Measurements from ENCODE around the gene CCP110.

CCP110 gene

DNA sequence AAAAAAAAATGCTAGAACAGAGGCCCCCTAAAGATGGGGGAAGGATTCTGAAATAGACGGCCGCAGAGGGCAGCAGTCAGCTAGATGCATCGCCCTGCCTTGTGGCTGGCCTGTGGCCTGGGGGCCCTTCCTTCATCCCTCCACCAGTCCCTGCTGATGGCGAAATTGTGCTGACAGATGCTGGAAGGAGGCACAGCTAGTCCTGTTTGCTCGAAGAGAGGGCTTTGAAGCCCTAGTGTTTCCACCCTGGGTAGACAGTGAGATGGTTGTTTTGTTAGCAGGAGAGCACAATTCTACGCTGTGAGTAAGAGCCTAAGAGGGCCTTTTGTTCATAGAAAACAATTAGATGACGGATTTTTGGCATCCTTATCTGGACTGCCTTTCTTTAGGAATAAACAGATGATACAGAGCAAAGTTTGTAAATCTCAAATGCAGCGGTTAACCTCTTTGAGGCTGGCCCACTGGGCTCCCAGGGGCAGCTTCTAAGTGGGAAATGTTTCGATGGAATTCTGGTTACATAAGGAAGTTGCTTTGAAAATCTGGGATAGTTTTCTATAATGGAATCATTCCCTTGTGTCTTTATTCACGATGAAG lies 54.7 kb downstream of the CCP110 start:
- TF ChIP-seq, protein P1, sequence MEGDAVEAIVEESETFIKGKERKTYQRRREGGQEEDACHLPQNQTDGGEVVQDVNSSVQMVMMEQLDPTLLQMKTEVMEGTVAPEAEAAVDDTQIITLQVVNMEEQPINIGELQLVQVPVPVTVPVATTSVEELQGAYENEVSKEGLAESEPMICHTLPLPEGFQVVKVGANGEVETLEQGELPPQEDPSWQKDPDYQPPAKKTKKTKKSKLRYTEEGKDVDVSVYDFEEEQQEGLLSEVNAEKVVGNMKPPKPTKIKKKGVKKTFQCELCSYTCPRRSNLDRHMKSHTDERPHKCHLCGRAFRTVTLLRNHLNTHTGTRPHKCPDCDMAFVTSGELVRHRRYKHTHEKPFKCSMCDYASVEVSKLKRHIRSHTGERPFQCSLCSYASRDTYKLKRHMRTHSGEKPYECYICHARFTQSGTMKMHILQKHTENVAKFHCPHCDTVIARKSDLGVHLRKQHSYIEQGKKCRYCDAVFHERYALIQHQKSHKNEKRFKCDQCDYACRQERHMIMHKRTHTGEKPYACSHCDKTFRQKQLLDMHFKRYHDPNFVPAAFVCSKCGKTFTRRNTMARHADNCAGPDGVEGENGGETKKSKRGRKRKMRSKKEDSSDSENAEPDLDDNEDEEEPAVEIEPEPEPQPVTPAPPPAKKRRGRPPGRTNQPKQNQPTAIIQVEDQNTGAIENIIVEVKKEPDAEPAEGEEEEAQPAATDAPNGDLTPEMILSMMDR (IDR thresholded peaks at IDR 0.05; ENCODE audit: control insufficient read depth, extremely low read depth, insufficient read depth): no peak
- H3K4me3 ChIP-seq (ENCODE audit: low read depth, low read length): no peak overlapping the region
- no peak for DNase-seq (ENCODE audit: low read depth)

DNA sequence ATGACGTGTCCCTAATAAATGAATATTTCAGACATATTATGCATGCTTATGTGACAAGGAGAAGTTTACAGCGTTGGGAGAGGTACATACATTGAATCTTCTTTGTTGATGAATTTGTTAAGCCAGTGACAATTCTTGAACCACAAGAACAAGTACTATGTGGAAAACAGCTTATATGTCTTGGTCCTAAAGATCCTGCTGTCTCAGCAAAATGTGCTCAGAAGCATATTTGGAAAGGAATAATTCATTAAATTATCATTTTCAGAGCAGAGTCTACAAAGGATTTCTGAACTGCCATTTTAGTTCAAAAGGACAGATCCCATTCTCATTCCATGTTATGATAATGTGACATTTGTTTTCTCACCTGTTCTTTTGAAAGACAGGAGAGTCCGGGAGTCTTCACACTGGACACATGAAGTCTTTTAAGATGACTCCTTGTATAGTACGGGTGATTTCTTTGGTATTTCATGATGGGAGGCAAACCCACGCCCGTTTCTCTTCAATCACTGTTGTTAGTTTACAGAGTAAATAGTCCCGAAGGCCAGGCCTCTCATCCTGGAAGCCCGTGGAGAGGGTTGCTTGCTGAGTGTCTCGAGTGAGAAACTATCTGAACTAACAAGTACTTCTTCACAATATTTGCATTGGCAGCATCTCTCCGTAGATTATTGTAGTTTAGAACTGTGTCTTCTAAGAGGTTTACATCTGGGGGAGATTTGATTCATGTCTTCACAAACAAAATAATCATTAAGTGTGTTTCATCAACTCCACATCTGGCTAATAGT lies 58.5 kb downstream of the CCP110 start:
- H3K4me3 ChIP-seq (ENCODE audit: low read depth, low read length): no peak overlapping the region
- DNase-seq (ENCODE audit: low read depth): peak; percentile 68
- TF ChIP-seq, protein P1 (IDR thresholded peaks at IDR 0.05; ENCODE audit: control insufficient read depth, extremely low read depth, insufficient read depth): no peak

GRCh38 chr16:19583665-19584300 lies 60.0 kb downstream of the CCP110 start:
- no peak overlapping the region for H3K4me3 ChIP-seq (ENCODE audit: low read depth, low read length)
- no peak for DNase-seq (ENCODE audit: low read depth)
- TF ChIP-seq, protein P1 (IDR thresholded peaks at IDR 0.05; ENCODE audit: control insufficient read depth, extremely low read depth, insufficient read depth): peak; percentile 90

DNA sequence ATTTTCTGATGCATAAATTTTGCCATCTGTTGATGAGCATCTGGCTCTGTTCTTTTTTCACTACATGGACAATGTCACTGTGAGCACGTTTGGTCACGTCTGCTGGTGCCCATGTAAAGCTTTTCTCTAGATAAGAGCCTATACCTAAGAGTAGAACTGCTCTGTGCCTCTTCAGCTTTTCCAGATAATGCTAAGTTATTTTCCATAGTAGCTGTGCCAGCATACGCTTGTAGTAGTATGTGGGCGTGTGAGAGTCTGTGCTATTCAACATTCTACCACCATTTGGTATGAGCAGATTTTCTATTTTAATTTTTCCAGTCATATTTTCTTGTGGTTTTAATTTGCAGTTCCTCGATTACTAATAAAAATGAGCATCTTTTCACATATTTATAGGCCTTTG lies 64.9 kb downstream of the CCP110 start:
- TF ChIP-seq, protein P1 (IDR thresholded peaks at IDR 0.05; ENCODE audit: control insufficient read depth, extremely low read depth, insufficient read depth): no peak
- DNase-seq (ENCODE audit: low read depth): no peak
- no peak overlapping the region for H3K4me3 ChIP-seq (ENCODE audit: low read depth, low read length)

GRCh38 chr16:19589106-19589505 lies 65.4 kb downstream of the CCP110 start:
- H3K4me3 ChIP-seq (ENCODE audit: low read depth, low read length): no peak overlapping the region
- no peak for DNase-seq (ENCODE audit: low read depth)
- TF ChIP-seq, protein P1 (IDR thresholded peaks at IDR 0.05; ENCODE audit: control insufficient read depth, extremely low read depth, insufficient read depth): no peak

GRCh38 chr16:19589771-19590302 lies 66.1 kb downstream of the CCP110 start:
- TF ChIP-seq, protein P1 (IDR thresholded peaks at IDR 0.05; ENCODE audit: control insufficient read depth, extremely low read depth, insufficient read depth): no peak
- DNase-seq (ENCODE audit: low read depth): no peak

More at GRCh38 chr16:19589771-19590302, 66.1 kb downstream of the CCP110 start:
- no peak overlapping the region for H3K4me3 ChIP-seq (ENCODE audit: low read depth, low read length)
